HG03342 (cell line): ENCODE results near the gene P3H4.

ENCODE experiments used
- ATAC-seq: cut with Tn5 transposase; IDR thresholded peaks from one replicate; pipeline ENCODE4 v1.9.1; 2021; ENCODE audit warnings: mild to moderate bottlenecking, moderate library complexity; ENCODE audit not compliant: unreplicated experiment

Gene P3H4

DNA sequence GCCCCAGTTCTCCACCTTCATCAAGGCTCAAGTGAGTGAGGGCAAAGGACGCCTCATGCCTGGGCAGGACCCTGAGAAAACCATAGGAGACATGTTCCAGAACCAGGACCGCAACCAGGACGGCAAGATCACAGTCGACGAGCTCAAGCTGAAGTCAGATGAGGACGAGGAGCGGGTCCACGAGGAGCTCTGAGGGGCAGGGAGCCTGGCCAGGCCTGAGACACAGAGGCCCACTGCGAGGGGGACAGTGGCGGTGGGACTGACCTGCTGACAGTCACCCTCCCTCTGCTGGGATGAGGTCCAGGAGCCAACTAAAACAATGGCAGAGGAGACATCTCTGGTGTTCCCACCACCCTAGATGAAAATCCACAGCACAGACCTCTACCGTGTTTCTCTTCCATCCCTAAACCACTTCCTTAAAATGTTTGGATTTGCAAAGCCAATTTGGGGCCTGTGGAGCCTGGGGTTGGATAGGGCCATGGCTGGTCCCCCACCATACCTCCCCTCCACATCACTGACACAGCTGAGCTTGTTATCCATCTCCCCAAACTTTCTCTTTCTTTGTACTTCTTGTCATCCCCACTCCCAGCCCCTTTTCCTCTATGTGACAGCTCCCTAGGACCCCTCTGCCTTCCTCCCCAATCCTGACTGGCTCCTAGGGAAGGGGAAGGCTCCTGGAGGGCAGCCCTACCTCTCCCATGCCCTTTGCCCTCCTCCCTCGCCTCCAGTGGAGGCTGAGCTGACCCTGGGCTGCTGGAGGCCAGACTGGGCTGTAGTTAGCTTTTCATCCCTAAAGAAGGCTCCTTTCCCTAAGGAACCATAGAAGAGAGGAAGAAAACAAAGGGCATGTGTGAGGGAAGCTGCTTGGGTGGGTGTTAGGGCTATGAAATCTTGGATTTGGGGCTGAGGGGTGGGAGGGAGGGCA, 10.7 kb upstream of the P3H4 start:
- ATAC-seq, result no peak

DNA sequence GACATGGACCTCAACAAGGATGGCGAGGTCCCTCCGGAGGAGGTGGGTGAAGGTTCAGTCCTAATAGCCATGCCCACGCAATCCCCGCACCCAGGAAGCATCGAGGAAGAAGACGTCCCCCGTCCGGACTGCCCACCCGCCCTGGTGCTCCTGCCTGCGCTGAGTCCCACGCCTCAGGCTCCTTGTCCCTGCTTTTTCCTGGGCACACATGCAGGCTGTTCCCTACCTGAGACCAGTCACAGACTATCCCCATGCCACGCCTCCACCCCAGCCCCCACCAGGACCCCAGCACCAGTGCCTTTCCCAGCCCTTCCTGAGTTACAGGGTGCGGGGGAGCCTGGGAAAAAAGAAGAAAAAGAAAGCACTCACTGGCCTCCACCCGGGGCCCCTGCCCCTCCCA, 10.0 kb upstream of the P3H4 start:
- no peak for ATAC-seq

DNA sequence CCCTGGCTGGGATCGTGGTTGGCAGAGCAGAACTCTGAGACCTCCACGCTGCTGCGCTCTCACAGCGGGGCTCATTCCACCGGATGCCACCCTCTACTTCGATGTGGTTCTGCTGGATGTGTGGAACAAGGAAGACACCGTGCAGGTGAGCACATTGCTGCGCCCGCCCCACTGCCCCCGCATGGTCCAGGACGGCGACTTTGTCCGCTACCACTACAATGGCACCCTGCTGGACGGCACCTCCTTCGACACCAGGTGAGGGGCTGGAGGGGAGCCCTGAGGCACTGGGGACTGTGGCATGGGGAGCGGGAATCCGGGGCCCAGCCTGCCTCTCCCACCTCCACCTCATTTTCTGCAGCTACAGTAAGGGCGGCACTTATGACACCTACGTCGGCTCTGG, 6.3 kb upstream of the P3H4 start:
- no peak for ATAC-seq

DNA sequence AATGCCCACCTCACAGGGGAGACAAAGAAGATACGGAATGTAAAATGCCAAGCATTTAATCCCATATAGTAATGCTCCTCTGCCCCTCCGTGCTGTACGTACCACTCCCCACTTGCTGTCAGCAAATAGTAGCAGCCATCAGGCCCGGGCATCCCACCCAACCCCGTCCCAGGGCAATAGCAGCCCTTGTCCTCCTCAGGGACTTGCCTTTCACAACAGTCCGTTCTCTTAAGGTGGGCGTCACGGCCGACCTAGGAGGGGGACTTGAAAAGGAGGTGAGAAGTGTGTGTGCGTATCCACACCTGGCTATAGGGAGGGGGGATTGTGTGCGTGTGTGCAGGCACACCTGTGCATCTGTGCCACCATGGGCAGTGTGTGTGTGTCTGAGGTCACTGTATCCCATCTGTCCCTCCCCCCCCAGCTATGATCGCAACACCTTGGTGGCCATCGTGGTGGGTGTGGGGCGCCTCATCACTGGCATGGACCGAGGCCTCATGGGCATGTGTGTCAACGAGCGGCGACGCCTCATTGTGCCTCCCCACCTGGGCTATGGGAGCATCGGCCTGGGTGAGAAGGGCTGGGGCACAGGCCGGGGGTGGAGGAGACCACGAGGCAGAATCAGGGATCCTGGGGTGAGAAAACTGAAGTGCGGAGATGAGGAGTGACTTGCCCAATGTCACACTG, 5.0 kb upstream of the P3H4 start:
- no peak for ATAC-seq

DNA sequence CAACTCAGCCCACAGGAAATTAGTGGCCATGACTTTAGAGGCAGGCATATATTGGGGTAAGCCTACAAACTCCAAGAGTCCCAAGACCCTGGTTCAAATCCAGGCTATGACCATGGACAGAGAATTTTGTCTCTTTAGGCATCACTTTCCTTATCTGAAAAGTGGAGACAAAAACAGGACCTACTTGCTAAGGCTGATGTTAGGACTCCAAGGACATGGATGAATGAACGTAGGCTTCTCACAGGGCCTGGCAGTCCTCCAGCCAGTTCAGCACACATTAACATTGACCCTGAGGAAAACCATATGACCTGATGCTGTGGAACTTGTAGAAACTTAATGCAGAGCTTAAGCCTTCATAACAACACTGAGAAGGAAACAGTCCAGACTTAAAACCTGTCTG, 2.4 kb upstream of the P3H4 start:
- no peak for ATAC-seq

DNA sequence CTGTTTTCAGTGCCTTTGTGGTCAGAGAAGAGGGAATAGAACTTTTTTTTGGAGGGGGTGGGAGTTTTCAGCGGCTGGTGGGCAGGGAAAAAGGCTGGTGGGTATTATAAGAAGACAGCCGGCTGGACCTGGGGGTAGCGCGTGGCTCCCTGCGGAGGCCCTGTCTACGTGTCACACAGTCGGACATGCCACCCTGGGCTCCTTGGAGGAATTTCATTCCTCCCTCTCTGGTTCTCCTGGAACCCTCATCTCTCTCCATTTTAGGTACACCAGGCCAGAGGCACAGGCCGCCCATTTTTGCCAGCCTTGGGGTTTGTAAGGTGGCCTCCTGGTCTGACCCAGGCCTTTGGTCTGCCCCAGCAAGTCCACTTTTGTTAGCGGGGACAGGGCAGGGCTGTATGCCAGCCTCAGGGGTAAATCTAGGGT, 2.0 kb upstream of the P3H4 start:
- no peak for ATAC-seq

DNA sequence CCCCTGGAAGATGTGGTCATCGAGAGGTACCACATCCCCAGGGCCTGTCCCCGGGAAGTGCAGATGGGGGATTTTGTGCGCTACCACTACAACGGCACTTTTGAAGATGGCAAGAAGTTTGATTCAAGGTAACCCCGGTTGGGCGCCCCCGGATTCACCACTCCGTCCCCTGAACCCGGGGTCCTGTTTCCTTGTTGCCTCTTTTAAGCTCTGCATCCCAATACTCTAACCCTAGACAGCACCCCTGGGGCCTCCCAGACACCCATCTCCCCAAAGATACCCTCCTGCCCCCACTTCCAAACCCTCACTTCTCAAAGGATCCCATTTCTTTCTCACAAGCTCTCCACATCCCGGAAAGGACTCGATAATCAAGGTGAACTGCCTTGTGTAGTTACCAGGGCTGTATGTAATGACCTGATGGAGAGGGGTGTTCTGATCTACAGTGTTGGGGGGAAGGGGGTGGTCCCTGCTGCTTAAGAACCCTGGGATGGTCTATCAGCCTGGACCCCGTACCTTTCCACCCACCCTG, 1.5 kb upstream of the P3H4 start:
- no peak for ATAC-seq

DNA sequence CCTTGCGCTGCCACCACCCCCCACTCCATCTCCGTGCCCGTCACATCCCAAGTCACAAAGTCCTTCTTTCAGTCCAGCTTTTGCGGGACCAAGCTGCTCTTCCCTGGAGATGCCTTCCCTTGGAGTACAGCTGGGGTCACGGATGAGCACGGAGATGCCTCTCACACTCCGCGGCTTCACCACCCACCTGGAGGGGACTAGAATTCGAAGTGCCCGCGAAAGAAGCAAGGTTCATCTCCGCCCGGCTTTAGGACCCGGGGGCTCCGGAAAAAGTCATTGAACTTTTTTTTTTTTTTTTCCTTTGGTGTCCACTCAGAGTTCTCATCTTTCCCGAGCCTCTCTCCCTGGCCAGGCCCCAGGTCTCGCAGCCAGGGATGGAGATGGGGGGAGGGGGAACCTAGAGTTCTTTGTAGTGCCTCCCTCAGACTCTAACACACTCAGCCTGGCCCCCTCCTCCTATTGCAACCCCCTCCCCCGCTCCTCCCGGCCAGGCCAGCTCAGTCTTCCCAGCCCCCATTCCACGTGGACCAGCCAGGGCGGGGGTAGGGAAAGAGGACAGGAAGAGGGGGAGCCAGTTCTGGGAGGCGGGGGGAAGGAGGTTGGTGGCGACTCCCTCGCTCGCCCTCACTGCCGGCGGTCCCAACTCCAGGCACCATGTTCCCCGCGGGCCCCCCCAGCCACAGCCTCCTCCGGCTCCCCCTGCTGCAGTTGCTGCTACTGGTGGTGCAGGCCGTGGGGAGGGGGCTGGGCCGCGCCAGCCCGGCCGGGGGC, 817 bp upstream of the P3H4 start, which contains the start of gene FKBP10:
Gene FKBP10, plus strand, starts transcription at position 624 of the 771 bp plus-strand sequence. Its CDS starts 31 bp downstream, at position 655.
- no peak for ATAC-seq

DNA sequence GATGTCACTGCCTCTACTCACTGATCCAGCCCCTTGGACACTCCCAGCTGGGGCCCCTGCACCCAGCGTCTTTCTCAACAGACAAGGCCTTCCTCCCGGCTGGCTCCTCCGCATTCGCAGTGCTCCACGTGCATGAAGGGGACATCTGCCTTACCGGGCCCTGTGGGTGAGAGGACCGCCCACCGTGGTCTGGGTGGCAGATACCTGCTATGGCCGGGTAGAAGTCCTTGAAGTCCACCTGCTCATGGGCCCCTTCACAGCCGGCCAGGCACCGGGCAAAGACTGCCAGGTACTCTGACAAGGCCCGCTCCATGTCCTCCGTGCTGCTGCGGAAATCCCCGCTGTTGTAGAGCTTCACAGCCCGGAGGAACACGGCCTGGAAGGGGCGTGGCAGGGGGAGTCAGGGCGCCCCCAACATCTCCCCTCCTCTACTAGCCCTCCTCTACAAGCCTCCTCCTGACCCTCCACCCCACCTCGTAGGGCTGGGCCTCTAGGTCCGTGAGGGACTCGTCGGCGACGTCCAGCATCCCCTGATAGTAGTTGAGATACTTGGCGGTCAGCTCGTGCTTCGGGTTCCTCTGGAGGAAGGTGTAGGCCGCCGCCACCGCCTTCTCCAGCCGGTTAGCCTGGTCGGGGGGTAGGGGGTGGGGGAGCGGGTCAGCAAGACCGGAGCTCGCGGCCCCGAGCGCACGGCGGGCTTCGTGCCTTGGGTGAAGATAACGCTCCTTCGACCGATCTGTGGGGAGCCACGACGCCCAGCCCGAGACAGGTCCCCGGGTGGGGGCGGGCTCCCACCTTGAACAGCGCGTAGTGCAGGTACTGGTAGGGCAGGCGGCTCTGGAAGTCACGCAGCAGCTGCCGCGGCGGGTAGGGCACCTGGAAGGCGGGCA, 845 bp downstream of the P3H4 start:
- no peak for ATAC-seq

DNA sequence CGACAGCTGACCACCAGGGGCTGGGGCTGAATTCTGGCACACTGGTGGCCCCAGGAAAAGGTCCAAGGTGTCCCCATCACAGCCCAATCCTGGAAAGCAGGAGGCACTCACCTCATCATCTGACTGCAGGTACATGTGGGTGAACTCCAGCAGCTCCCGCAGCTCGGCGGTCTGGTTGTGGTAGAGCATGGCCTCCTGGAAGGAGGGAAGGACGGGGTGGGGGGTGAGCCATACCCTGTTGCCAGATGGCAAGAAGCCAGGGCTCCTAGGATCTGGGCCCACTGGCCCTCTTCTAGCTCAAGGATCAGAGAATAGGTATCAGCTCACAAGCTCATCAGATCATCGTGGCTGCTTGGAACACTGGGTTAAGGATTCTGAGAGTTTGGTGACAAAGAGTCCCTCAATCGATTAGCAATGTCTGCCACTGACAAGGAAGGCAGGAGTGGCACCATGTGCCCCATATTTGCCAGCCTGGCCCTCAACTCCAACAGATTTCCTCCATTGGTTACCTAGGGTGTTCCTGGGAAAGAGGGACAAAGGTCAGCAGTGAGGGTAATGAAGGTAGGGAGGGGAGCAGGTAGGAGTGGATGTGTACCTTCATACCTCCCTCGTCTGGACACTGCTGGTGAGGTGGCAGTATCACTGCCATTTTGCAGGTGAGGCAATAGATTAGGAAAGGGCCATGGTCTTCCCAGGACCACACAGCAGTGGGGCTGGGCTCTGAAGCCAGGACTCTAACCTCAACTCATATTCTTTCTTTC, 4.9 kb downstream of the P3H4 start:
- ATAC-seq, result no peak

DNA sequence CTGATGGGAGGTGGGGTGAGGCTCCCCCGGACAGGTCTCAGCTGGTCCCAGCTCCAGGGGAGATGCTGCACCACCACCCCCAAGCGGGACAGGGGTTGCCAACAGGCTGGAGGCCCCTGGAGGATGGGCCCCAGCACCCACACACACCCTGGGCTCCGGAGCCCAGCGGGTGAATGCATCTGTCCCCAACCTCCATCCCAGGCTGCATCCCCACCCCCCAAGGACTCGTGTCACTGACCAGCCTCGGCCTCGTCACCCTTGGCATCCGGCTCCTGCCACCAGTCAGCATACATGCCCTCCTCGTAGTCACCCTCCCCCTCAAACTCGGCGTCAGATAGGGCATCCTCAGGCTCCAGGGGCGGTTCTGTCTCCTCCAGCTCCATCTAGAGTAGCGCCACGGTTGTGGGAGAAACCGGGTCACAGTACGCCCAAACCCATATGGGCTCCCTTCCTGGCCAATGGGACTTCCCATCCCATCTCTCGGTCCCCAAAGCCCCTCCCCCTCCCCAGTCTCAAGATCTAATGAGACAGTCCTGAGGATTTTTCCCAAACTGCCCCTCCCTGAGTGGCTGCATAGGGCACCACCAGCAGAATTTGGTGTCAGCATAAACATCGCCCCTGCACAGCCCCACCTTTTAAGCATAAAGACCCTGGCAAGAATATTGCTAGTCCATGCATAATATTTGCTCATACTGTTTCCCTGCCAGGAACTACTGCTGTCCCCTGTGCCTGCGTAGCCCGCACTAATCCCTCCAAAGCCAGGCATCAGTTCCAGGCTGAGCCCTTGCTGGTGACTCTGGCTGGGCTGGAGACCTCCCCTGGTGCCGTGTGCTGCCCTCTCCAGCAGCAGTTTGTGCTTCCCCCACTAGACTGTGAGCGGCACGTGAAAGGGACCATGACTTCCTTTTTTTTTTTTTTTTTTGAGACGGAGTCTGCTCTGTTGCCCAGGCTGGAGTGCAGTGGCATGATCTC, 8.4 kb downstream of the P3H4 start:
- no peak for ATAC-seq

DNA sequence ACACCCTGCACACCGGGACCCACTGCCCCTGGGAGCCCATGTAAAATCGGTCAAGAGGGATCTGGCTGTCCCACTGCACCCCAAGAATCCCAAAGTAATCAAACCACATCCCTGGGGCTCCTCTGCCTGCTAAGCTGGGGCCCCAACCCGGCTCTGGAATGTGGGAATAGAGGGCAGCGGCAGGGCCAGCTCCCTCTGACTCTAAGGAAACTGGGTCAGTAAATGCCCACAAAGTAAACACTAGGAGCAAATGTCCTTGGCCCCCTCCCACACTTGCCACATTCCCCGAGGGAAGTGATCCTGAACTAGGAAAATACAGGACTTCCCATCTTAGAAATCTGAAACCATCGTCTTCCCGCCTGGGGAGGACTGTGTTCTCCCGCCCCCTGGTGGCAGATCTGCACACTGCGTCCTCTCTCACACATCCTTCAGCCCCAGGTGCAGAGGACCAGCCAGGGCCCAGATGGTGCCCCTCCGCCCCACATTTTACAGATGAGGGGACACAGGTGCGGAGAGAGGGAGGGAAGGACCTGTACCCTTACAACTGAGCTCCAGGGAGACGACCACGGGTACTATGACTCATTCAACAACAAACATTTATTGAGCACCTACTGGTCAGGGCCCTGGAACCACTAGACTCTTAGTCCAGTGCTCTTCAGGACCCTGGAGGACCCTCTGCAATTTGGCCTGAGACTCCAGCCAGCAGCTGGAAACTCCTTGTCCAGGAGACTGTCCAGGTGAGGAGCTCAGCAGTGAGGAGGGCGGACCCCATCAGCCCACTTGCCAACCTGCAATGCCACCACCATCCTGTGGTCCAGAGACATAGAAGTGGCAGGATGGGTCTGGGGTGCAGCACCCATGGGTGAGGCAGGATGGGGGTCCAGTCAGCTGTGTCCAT, 10.1 kb downstream of the P3H4 start:
- ATAC-seq, result no peak

DNA sequence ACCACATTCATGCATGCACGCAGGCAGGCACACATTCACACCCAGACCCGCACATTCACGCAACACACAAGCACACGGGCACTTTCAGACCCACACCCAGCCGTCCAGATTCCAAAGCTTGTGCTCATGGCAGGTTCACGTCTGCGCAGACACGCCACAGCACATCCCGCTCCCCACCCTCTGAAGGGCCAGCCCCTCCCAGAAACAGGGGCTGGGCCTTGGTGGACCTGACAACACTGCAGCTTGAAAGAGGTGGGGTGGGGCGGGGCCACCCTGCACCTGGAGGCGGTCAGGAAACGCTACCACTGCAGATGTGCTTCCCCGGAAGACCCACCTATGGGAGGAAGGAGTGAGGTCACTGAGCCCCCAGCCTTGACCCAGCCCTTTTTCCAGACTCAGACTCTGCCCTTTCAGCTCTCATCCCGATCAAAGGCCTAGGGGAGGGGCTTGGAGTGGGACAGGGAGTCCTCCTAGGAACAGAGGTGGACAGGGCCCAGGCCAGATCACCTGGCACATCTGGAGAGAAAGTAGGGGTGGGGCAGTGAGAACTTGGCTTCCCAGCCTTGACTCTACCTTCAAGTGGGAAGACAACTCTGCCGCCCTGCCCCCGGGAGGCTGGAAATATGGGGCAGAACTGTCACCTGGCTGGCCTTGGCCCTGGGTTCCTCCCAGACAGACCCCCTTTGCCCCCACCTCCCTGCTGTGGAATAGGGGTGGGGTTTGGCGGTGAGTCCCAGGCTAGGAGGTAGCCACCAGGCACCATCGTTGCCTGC, 11.0 kb downstream of the P3H4 start:
- no peak for ATAC-seq

DNA sequence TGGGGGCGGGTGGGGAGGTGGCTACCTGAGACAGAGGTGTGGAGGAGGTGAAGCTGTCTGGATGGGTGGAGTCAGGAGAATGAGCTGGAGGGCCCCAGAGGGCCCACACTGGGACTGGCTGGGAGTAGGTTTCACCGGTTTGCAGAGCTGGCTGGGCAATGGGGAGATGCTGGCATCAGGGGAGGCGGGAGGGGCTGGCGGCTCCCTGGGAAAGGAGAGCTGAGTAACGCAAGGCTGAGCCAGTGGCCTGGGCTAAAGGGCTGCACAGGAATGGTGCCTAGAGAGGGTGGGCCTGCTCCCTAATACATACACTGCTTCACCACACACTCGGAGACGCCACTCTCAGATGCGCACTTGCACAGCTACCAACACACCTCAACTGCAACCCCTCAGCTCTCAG, 12.4 kb downstream of the P3H4 start:
- no peak for ATAC-seq

DNA sequence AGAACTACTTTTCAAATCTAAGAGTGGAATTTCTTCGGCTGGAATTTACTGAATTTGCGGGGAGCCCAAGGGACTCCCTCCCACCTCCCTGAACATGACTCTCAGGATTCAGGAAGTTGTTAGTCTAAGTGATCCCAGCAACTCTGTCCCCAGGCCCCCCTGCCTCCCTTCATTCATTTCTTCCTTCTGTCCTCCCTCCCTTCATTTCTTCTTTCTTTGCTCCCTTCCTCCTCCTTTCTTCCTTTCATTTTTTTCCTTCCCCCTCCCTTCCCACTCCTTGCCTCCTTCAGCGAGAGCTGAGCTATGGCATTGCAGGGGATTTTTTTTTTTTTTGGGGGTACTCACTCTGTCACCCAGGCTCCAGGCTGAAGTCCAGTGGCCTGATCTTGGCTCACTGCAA, 14.4 kb downstream of the P3H4 start:
- no peak for ATAC-seq

DNA sequence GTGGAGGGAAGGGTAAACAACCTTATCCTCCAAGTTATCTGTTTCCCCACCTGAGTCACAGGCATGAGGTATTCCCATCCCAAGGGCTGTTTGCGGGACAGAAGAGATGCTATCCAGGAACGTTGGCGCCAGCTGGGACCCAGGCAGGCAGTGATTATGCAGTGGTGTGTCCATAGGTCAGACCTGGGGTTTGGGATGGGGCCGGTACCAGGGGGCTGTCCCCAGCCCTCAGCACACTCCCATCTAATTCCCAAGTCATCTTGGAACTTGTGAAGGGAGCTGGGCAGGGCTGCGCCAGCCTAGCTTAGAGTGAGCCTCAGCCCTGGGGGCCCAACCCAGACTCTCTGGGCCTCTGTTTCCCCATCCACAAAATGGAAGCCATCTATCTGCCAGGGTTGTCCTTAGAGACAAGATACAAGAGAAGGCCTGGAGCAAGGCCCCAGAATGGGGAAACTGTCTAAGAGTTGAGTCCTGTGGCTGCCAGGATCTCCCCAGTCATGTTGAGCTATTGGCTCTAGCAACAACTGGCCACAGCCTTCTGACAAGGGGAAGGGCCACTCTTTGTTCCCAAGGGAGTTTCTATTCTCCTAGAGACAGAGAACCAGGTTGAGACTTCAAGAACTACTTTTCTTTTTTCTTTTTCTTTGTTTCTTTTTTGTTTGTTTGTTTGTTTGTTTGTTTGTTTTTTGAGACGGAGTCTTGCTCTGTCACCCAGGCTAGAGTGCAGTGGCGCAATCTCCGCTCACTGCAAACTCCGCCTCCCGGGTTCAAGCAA, 15.4 kb downstream of the P3H4 start:
- no peak for ATAC-seq
